Naive thymus-derived CD8-positive, alpha-beta T cell (primary cell): Measurements from ENCODE around the gene TAF3. TPM values are rescaled to one million over a fixed set of nuclear protein-coding genes. Genes with fewer than 3 reads are reported as not detected.

ENCODE experiments used
- polyA plus RNA-seq, 3 donors: library from polyadenylated mRNA; unstranded; fragments of 300-500 nt; fragmentation: Illumina TruSeq; gene quantifications; one replicate each; pipeline ENCODE4 v1.2.3, GENCODE V29; 2021
- total RNA-seq, 8 experiments: library from RNA in 2 of 8; stranded (reverse) in 2 of 8; gene quantifications; one replicate each; pipeline ENCODE4 v1.2.3 and lab custom pipeline; 2021 to 2026

Gene TAF3
- total and polyA plus RNA-seq, 5 experiments from 2014 or later = 6.8 to 24.6 (median 16.4) TPM

Other genes with a start within 250 kb of the TAF3 start
- not detected for gene ITIH5, start 151.5 kb upstream of the TAF3 start, total RNA-seq
- gene ITIH5, start 151.5 kb upstream of the TAF3 start, polyA plus RNA-seq = not detected
- gene ITIH2, start 115.2 kb upstream of the TAF3 start, total RNA-seq = not detected
- not detected for gene ITIH2, start 115.2 kb upstream of the TAF3 start, polyA plus RNA-seq
- gene KIN, start 30.5 kb upstream of the TAF3 start, total RNA-seq = 10 to 100 TPM; 14.3 to 18.1 TPM
- gene KIN, start 30.5 kb upstream of the TAF3 start, polyA plus RNA-seq = 1 to 10 TPM; 3.2 to 5.6 (median 3.5) TPM
- 100 to 1,000 TPM; 159 to 167 TPM for gene ATP5F1C, start 30.3 kb upstream of the TAF3 start, total RNA-seq
- 100 to 1,000 TPM; 338 to 486 (median 458) TPM for gene ATP5F1C, start 30.3 kb upstream of the TAF3 start, polyA plus RNA-seq
- 10 to 100 TPM; 23.5 to 23.9 TPM for gene GATA3, start 236.2 kb downstream of the TAF3 start, total RNA-seq
- 10 to 100 TPM; 20.5 to 27.7 (median 23.9) TPM for gene GATA3, start 236.2 kb downstream of the TAF3 start, polyA plus RNA-seq